HEK293 (cell line): ENCODE results near the gene GPR146.

Source experiments
- CTCF ChIA-PET: fragments of 350-600 bp; formaldehyde crosslinking; extraction: SDS; loops from one replicate; lab custom pipeline; 2021; ENCODE audit warnings: antibody characterized with exemption; lab: Yijun Ruan, JAX
- POLR2A ChIA-PET: fragments of 300-600 bp; formaldehyde crosslinking; extraction: SDS; loops from one replicate; lab custom pipeline; 2020; ENCODE audit warnings: antibody characterized with exemption, inconsistent platforms; lab: Yijun Ruan, JAX
- H3K27ac ChIP-seq: fragments of 200-500 bp; sonication (Bioruptor generic); 2 replicates; pipeline ENCODE4 v1.5.1; 2014; ENCODE audit warnings: low read depth, low read length, control low read depth, inconsistent platforms; ENCODE audit errors: extremely low read depth
- H3K36me3 ChIP-seq, 2 experiments: fragments of 200-500 bp in 1 of 2; sonication (Bioruptor generic) in 1 of 2; 1 replicate in 1 of 2; 2 replicates in 1 of 2; pipeline ENCODE4 v1.5.1; 2014 to 2017; ENCODE audit warnings: inconsistent platforms in 2 of 2, low read length in 2 of 2; ENCODE audit not compliant: control insufficient read depth in 2 of 2, insufficient read depth in 1 of 2
- H3K4me1 ChIP-seq: fragments of 200-500 bp; sonication (Bioruptor generic); 2 replicates; pipeline ENCODE4 v1.5.1; 2014; ENCODE audit warnings: mild to moderate bottlenecking, low read length, inconsistent platforms; ENCODE audit not compliant: control insufficient read depth, insufficient read depth
- H3K4me3 ChIP-seq: 2 replicates; pipeline ENCODE4 v1.5.1; 2011; ENCODE audit warnings: low read depth, mild to moderate bottlenecking, control low read depth, low read length, moderate library complexity
- H3K9me3 ChIP-seq: fragments of 200-500 bp; sonication (Bioruptor generic); 2 replicates; pipeline ENCODE4 v1.5.1; 2014; ENCODE audit warnings: low read depth, low read length, inconsistent platforms; ENCODE audit not compliant: control insufficient read depth, insufficient read depth
- GFI1B ChIP-seq: fragments of 450-650 bp; formaldehyde crosslinking; IDR thresholded peaks from 2 replicates; pipeline ENCODE4 v1.5.1; 2016; ENCODE audit warnings: missing biosample characterization, missing genetic modification characterization
- GLIS1 ChIP-seq: fragments of 450-650 bp; formaldehyde crosslinking; IDR thresholded peaks from 2 replicates; pipeline ENCODE4 v1.5.1; 2016; ENCODE audit warnings: missing biosample characterization, missing genetic modification characterization
- HOXA7 ChIP-seq: sonication (generic); formaldehyde crosslinking; IDR thresholded peaks from 2 replicates; pipeline ENCODE4 v1.8.1; 2022; ENCODE audit warnings: missing genetic modification reagents, borderline replicate concordance
- IKZF3 ChIP-seq: fragments of 450-650 bp; IDR thresholded peaks from 2 replicates; pipeline ENCODE4 v1.5.0; 2018; ENCODE audit warnings: missing biosample characterization, mild to moderate bottlenecking, missing genetic modification characterization, moderate library complexity
- OSR2 ChIP-seq: fragments of 450-650 bp; formaldehyde crosslinking; IDR thresholded peaks from 2 replicates; pipeline ENCODE4 v1.5.1; 2016; ENCODE audit warnings: missing biosample characterization, missing genetic modification characterization
- YY1 ChIP-seq: fragments of 450-650 bp; formaldehyde crosslinking; IDR thresholded peaks from 2 replicates; pipeline ENCODE4 v1.5.1; 2018; ENCODE audit warnings: missing biosample characterization, missing genetic modification characterization
- ZBTB20 ChIP-seq: fragments of 450-650 bp; formaldehyde crosslinking; IDR thresholded peaks from 2 replicates; pipeline ENCODE4 v1.5.1; 2016; ENCODE audit warnings: missing biosample characterization, missing genetic modification characterization
- ZBTB21 ChIP-seq: fragments of 450-650 bp; formaldehyde crosslinking; IDR thresholded peaks from 2 replicates; pipeline ENCODE4 v1.5.1; 2017; ENCODE audit warnings: missing biosample characterization, missing genetic modification characterization
- ZBTB8A ChIP-seq: fragments of 450-650 bp; formaldehyde crosslinking; IDR thresholded peaks from 2 replicates; pipeline ENCODE4 v1.5.1; 2016; ENCODE audit warnings: missing biosample characterization, missing genetic modification characterization
- ZNF121 ChIP-seq: fragments of 450-650 bp; formaldehyde crosslinking; IDR thresholded peaks from 2 replicates; pipeline ENCODE4 v1.5.1; 2016; ENCODE audit warnings: missing biosample characterization, missing genetic modification characterization
- ZNF155 ChIP-seq: fragments of 450-650 bp; formaldehyde crosslinking; IDR thresholded peaks from 2 replicates; pipeline ENCODE4 v1.5.1; 2016; ENCODE audit warnings: missing biosample characterization, missing genetic modification characterization
- ZNF23 ChIP-seq: fragments of 450-650 bp; formaldehyde crosslinking; IDR thresholded peaks from 2 replicates; pipeline ENCODE4 v1.5.1; 2016; ENCODE audit warnings: missing biosample characterization, missing genetic modification characterization, borderline replicate concordance
- ZNF274 ChIP-seq, 2 experiments: fragments of 200-500 bp in 1 of 2; fragments of 450-650 bp in 1 of 2; sonication (Bioruptor generic) in 1 of 2; formaldehyde crosslinking in 1 of 2; IDR thresholded peaks; 2 replicates each; pipeline versions ENCODE4 v1.5.1 to v1.6.1; 2014 to 2016; ENCODE audit warnings: borderline replicate concordance in 1 of 2, inconsistent platforms in 1 of 2, low read length in 1 of 2, missing biosample characterization in 1 of 2, missing genetic modification characterization in 1 of 2
- ZNF423 ChIP-seq: fragments of 450-650 bp; formaldehyde crosslinking; IDR thresholded peaks from 2 replicates; pipeline ENCODE4 v1.5.1; 2016; ENCODE audit warnings: missing biosample characterization, missing genetic modification characterization
- ZNF529 ChIP-seq: fragments of 450-650 bp; formaldehyde crosslinking; IDR thresholded peaks from 2 replicates; pipeline ENCODE4 v1.5.1; 2017; ENCODE audit warnings: missing genetic modification characterization, missing biosample characterization; ENCODE audit not compliant: insufficient replicate concordance
- ZNF558 ChIP-seq: fragments of 450-650 bp; formaldehyde crosslinking; IDR thresholded peaks from 2 replicates; pipeline ENCODE4 v1.5.1; 2016; ENCODE audit warnings: missing biosample characterization, missing genetic modification characterization
- ZNF600 ChIP-seq: fragments of 450-650 bp; formaldehyde crosslinking; IDR thresholded peaks from 2 replicates; pipeline ENCODE4 v1.5.1; 2016; ENCODE audit warnings: missing biosample characterization, missing genetic modification characterization
- ZNF768 ChIP-seq: fragments of 450-650 bp; formaldehyde crosslinking; IDR thresholded peaks from 2 replicates; pipeline ENCODE4 v1.5.1; 2018; ENCODE audit warnings: missing biosample characterization, mild to moderate bottlenecking, missing genetic modification characterization
- TF ChIP-seq, protein P1 (sequence below): fragments of 450-650 bp; formaldehyde crosslinking; IDR thresholded peaks from 2 replicates; pipeline ENCODE4 v1.5.1; 2016; ENCODE audit warnings: missing biosample characterization, missing genetic modification characterization
- TF ChIP-seq, protein P2 (sequence below): fragments of 450-650 bp; formaldehyde crosslinking; IDR thresholded peaks from 2 replicates; pipeline ENCODE4 v1.5.1; 2016; ENCODE audit warnings: missing biosample characterization, missing genetic modification characterization
- TF ChIP-seq, protein P3 (sequence below): fragments of 450-650 bp; formaldehyde crosslinking; optimal IDR thresholded peaks from 2 replicates; pipeline ENCODE3; 2016; ENCODE audit warnings: missing biosample characterization, mild to moderate bottlenecking, missing genetic modification characterization
- TF ChIP-seq, protein P4 (sequence below): fragments of 450-650 bp; formaldehyde crosslinking; IDR thresholded peaks from 2 replicates; pipeline ENCODE4 v1.5.1; 2016; ENCODE audit warnings: missing biosample characterization, missing genetic modification characterization
- TF ChIP-seq, protein P5 (sequence below): fragments of 450-650 bp; formaldehyde crosslinking; IDR thresholded peaks from 2 replicates; pipeline ENCODE4 v1.5.1; 2016; ENCODE audit warnings: missing biosample characterization, missing genetic modification characterization
- TF ChIP-seq, protein P6 (sequence below): fragments of 450-650 bp; formaldehyde crosslinking; IDR thresholded peaks from 2 replicates; pipeline ENCODE4 v1.5.1; 2016; ENCODE audit warnings: missing biosample characterization, missing genetic modification characterization

The GPR146 gene

DNA sequence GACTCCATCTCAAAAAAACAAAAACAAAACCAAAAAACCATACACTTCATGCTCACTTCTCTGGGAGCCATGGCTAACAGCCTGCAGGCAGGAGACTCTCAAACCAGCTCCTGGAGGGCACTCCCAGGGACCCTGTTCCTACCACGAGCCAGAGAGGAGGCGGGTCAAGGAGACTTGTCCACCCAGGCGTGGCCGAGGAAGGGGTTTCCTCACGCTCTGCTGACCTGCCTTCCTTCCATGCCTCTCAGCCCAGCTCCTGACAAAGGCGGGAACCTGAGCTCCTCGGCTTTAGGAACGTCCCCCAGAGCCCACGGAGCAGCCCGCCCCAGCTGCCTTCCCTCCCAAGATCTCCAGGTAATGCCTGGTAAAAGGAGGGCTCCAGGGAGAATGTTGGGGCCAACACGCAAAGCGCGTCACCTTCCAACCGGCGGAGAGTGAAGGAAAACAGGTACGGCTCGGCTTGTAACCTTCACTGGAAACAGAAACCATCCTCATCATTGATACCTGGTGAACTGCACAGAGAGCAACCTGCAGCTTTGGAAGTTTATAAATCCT, 9.5 kb downstream of the GPR146 start (continued):
- TF ChIP-seq, protein P1, sequence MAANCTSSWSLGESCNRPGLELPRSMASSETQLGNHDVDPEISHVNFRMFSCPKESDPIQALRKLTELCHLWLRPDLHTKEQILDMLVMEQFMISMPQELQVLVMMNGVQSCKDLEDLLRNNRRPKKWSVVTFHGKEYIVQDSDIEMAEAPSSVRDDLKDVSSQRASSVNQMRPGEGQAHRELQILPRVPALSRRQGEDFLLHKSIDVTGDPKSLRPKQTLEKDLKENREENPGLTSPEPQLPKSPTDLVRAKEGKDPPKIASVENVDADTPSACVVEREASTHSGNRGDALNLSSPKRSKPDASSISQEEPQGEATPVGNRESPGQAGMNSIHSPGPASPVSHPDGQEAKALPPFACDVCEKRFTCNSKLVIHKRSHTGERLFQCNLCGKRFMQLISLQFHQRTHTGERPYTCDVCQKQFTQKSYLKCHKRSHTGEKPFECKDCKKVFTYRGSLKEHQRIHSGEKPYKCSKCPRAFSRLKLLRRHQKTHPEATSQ: no peak
- no peak for TF ChIP-seq YY1 (tag by site-specific recombination)

DNA sequence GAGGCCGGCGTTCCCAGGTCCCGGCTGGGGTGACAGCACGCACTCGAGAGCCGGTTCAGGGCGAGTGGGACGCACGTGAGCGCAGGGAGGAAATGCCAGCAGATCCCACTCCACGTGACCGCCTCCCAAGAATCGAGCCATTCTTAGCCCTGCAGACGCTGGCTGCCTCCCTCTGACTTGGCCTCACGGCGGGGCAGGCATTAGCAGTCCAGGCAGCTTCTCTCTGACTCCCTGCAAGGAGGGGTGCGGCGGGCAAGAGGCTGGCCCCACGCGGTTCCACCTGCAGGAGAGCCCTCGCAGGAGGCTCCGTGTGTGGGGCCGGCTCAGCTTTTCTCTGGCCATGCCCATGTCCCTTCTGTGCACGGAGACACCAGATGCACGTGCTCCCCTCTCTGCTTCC, 10.1 kb downstream of the GPR146 start:
- H3K9me3 ChIP-seq: no peaks in the 10 kb centered on the region

DNA sequence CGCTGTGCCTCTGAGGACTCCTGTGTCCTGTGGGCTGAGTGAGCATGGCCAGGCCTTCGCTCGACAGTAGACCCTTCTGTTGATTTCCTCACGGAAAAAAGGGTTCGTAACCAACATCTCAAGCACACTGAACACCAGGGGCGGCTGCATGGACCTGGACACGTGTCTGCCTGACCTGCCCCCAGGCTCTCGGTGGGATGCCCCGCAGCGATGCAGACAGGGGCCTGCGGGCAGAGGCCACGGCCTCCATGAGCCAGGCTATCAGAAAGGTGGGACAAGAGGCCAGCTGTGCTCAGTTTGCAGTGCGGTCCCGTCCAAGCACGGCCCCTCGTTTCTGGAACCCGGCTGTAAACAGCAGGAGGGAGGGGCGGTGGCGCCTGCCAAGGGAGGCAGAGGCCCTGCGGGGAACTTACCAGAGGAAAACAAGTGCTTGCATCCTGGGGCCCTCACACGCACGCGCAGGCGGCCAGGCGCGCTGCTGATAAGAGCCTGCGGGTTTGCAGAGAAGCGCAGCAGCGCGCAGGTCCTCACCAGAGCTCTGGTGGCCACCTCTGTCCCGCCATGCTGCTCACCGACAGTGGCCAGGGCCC, 10.6 kb downstream of the GPR146 start:
- no peak overlapping the region for H3K27ac ChIP-seq
- ChIA-PET POLR2A (interaction anchor here (0.6 kb wide), 1 partner anchor 34 kb away, joined by 4 read pairs; no protein-coding TSS in a partner anchor), CTCF (interaction anchor here (1.7 kb wide), 1 partner anchor 62 kb away, joined by 5 read pairs; no protein-coding TSS in a partner anchor)
- H3K4me1 ChIP-seq: no peaks in the 10 kb centered on the region
- no peak overlapping the region for H3K4me3 ChIP-seq
- H3K9me3 ChIP-seq: no peaks in the 10 kb centered on the region
- H3K36me3 ChIP-seq: peaks cover 0 to 7% of the 10 kb centered on the region in 2 experiments; a peak in 1 of 3 replicates
- TF ChIP-seq ZNF423 (peak; percentile 63), ZNF274 (IDR thresholded peaks at IDR 0.05; ENCODE audit: low read length) (no peak), ZNF274 (tag by site-specific recombination; IDR thresholded peaks at IDR 0.05; ENCODE audit: borderline replicate concordance) (no peak), ZNF558 (tag by site-specific recombination) (no peak), ZNF768 (tag by site-specific recombination) (no peak), OSR2 (tag by site-specific recombination) (peak; percentile 61), ZNF23 (tag by site-specific recombination) (no peak), ZNF600 (tag by site-specific recombination) (no peak), ZNF121 (tag by site-specific recombination) (peak; percentile 86), ZNF155 (tag by site-specific recombination) (no peak), IKZF3 (tag by site-specific recombination) (peak; percentile 47; the same call in 1 of the 2 replicates), ZBTB20 (tag by site-specific recombination) (peak; percentile 57), ZNF529 (no peak), ZBTB8A (tag by site-specific recombination) (peak; percentile 82), GLIS1 (tag by site-specific recombination) (peak; percentile 2; the same call in 1 of the 2 replicates)
- TF ChIP-seq, protein P2, sequence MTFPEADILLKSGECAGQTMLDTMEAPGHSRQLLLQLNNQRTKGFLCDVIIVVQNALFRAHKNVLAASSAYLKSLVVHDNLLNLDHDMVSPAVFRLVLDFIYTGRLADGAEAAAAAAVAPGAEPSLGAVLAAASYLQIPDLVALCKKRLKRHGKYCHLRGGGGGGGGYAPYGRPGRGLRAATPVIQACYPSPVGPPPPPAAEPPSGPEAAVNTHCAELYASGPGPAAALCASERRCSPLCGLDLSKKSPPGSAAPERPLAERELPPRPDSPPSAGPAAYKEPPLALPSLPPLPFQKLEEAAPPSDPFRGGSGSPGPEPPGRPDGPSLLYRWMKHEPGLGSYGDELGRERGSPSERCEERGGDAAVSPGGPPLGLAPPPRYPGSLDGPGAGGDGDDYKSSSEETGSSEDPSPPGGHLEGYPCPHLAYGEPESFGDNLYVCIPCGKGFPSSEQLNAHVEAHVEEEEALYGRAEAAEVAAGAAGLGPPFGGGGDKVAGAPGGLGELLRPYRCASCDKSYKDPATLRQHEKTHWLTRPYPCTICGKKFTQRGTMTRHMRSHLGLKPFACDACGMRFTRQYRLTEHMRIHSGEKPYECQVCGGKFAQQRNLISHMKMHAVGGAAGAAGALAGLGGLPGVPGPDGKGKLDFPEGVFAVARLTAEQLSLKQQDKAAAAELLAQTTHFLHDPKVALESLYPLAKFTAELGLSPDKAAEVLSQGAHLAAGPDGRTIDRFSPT (tag by site-specific recombination): 0 out of 2 replicates have a peak, but pooled peaks have one; percentile 19
- TF ChIP-seq, protein P3, sequence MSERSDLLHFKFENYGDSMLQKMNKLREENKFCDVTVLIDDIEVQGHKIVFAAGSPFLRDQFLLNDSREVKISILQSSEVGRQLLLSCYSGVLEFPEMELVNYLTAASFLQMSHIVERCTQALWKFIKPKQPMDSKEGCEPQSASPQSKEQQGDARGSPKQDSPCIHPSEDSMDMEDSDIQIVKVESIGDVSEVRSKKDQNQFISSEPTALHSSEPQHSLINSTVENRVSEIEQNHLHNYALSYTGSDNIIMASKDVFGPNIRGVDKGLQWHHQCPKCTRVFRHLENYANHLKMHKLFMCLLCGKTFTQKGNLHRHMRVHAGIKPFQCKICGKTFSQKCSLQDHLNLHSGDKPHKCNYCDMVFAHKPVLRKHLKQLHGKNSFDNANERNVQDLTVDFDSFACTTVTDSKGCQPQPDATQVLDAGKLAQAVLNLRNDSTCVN (tag by site-specific recombination): peak; percentile 65
- TF ChIP-seq, protein P4, sequence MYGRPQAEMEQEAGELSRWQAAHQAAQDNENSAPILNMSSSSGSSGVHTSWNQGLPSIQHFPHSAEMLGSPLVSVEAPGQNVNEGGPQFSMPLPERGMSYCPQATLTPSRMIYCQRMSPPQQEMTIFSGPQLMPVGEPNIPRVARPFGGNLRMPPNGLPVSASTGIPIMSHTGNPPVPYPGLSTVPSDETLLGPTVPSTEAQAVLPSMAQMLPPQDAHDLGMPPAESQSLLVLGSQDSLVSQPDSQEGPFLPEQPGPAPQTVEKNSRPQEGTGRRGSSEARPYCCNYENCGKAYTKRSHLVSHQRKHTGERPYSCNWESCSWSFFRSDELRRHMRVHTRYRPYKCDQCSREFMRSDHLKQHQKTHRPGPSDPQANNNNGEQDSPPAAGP (tag by site-specific recombination): peak; percentile 35; the same call in 1 of the 2 replicates

More for the DNA sequence above, 10.1 kb downstream of the GPR146 start:
- H3K4me3 ChIP-seq: no peak overlapping the region
- no peak for TF ChIP-seq HOXA7 (CRISPR knock-in tag)
- TF ChIP-seq, protein P5, sequence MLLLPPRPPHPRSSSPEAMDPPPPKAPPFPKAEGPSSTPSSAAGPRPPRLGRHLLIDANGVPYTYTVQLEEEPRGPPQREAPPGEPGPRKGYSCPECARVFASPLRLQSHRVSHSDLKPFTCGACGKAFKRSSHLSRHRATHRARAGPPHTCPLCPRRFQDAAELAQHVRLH (tag by site-specific recombination): no peak
- TF ChIP-seq, protein P6, sequence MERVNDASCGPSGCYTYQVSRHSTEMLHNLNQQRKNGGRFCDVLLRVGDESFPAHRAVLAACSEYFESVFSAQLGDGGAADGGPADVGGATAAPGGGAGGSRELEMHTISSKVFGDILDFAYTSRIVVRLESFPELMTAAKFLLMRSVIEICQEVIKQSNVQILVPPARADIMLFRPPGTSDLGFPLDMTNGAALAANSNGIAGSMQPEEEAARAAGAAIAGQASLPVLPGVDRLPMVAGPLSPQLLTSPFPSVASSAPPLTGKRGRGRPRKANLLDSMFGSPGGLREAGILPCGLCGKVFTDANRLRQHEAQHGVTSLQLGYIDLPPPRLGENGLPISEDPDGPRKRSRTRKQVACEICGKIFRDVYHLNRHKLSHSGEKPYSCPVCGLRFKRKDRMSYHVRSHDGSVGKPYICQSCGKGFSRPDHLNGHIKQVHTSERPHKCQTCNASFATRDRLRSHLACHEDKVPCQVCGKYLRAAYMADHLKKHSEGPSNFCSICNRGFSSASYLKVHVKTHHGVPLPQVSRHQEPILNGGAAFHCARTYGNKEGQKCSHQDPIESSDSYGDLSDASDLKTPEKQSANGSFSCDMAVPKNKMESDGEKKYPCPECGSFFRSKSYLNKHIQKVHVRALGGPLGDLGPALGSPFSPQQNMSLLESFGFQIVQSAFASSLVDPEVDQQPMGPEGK: no peak
- no peak for TF ChIP-seq ZBTB21 (tag by site-specific recombination)
- TF ChIP-seq GFI1B (tag by site-specific recombination): no peak
- peak; percentile 83 for TF ChIP-seq GLIS1 (tag by site-specific recombination)
- H3K27ac ChIP-seq: no peak overlapping the region
- CTCF ChIA-PET: interaction anchor here (0.8 to 1.2 kb wide), 2 partner anchors 9 to 123 kb away, joined by 3 to 5 read pairs; no protein-coding TSS in a partner anchor
- POLR2A ChIA-PET: interaction anchor here (0.6 kb wide), 1 partner anchor 34 kb away, joined by 4 read pairs; no protein-coding TSS in a partner anchor
- H3K36me3 ChIP-seq: peaks cover 0 to 7% of the 10 kb centered on the region in 2 experiments; a peak in 1 of 3 replicates
- H3K4me1 ChIP-seq: no peaks in the 10 kb centered on the region
